Osteocyte (in vitro differentiated cells): ENCODE measurements around the gene MBD1. TPM values are rescaled to one million over a fixed set of nuclear protein-coding genes. Genes with fewer than 3 reads are reported as not detected.
A peak's percentile ranks its signal among the peaks of the same experiment; 100 is the strongest.

Experiments
- DNase-seq: peaks from one replicate; pipeline ENCODE4 v3.0.0; 2021; ENCODE audit warnings: mixed read lengths; ENCODE audit not compliant: unreplicated experiment; ENCODE audit errors: extremely low spot score
- H3K27ac Mint-ChIP-seq: one replicate; pipeline ENCODE4 v1.8.0; 2021; ENCODE audit warnings: mild to moderate bottlenecking, mixed read lengths; ENCODE audit not compliant: unreplicated experiment
- H3K27me3 Mint-ChIP-seq: one replicate; pipeline ENCODE4 v1.8.0; 2021; ENCODE audit warnings: mixed read lengths; ENCODE audit not compliant: unreplicated experiment
- H3K36me3 Mint-ChIP-seq: one replicate; pipeline ENCODE4 v1.8.0; 2021; ENCODE audit warnings: mixed read lengths; ENCODE audit not compliant: unreplicated experiment
- H3K4me1 Mint-ChIP-seq: one replicate; pipeline ENCODE4 v1.8.0; 2021; ENCODE audit warnings: mixed read lengths; ENCODE audit not compliant: unreplicated experiment
- H3K4me3 Mint-ChIP-seq: one replicate; pipeline ENCODE4 v1.8.0; 2021; ENCODE audit warnings: mild to moderate bottlenecking, moderate library complexity, mixed read lengths; ENCODE audit not compliant: unreplicated experiment
- H3K9me3 Mint-ChIP-seq: one replicate; pipeline ENCODE4 v1.8.0; 2021; ENCODE audit warnings: mixed read lengths; ENCODE audit not compliant: unreplicated experiment
- CTCF ChIP-seq: fragments of 200-600 bp; sonication (generic); IDR thresholded peaks from 2 replicates; pipeline ENCODE4 v1.5.0; 2021; ENCODE audit warnings: antibody characterized with exemption, mild to moderate bottlenecking, moderate library complexity
- total RNA-seq: library from RNA; stranded (reverse); gene quantifications from 2 replicates; pipeline ENCODE4 v1.2.1, GENCODE V29; 2021

The MBD1 gene
- total RNA-seq, 1 donor from 2014 or later, result 69.9 TPM

DNA sequence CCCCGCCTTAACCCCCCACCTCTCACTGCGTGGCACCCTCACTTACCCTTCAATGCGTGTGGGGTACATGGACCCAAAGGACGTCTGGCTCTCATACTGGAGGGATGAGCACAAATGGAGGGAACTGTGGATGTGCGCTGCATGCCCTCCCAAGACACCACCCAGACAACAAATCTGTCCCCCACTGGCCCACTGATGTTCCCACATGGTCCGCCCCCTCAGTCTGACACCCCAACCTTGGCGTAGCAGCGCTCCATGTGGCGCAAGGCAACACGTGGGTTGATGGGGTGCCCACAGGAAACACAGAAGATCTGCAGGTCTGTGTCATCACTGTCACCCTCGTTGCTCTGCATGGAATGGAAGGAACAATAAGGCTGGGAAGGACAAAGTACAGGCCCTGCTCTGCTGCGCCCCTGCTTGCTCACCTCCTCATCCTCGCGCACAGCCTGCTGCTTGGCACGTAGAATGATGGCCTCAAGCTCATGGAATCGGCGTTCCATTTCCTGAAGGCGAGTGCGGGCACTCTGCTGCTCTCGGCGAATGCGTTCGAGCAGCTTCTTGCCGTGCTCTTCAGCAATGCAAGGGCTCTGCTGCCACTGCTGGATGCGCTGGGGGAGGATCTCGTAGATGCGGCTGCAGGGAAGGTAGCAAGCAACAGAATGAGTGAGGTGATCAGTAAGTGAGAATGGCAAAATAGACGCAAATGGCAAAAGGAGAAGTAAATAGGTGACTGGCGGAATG is 2.3 kb upstream of the MBD1 start:
- Mint-ChIP-seq H3K27me3 (no peaks in the 10 kb centered on the region), H3K27ac (no peak overlapping the region), H3K9me3 (no peaks in the 10 kb centered on the region), H3K36me3 (peaks cover 22% of the 10 kb centered on the region), H3K4me3 (peak overlapping the region; percentile 48), H3K4me1 (peaks cover 42% of the 10 kb centered on the region)
- no peak for TF ChIP-seq CTCF
- DNase-seq, result no peak

DNA sequence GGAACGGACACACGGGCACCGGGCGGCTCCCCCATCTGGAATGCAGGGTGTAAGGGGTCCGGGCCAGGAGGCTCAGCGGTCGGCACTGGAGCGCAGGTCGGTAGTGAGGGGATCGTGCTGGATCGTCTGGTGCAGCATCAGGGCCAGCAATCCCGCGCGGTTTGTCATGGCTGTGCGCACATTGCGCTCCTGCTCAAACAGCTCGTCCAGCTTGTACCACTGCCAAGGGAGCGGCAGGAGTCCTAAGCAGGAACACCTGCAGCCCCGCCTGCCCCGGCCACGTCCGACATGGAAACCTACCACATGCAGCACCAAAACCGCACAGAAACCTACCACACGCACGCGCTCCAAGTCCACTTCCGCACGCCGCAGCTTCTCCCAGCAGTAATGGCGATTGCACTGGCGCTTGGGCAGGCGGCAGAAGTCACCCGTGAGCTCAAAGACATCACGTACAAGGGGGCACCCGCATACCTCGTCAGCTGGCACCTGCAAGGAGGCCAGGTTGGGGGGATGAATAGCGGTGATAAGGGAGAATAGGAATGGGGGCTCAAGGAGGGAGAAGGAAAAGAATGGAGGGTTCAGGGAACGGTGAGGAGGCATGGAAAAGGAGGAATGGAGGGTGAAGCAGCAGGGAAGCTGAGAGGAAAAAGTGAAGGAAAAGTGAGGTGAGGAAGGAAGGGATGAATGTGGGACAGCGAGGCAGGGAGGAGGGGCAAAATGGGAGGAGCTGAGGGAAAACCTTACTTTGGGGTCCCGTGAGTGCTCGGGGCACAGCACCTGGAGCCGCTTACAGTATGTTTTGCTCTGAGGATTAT is 1.4 kb upstream of the MBD1 start:
- DNase-seq, result no peak
- H3K27me3 Mint-ChIP-seq, result no peaks in the 10 kb centered on the region
- peak overlapping the region; percentile 94 for H3K27ac Mint-ChIP-seq
- peaks cover 23% of the 10 kb centered on the region for H3K36me3 Mint-ChIP-seq
- H3K4me3 Mint-ChIP-seq, result peak overlapping the region; percentile 95
- H3K9me3 Mint-ChIP-seq, result no peaks in the 10 kb centered on the region
- H3K4me1 Mint-ChIP-seq, result peaks cover 42% of the 10 kb centered on the region
- no peak for TF ChIP-seq CTCF

GRCh38 chr18:50281972-50282520 is 723 bp upstream of the MBD1 start:
- Mint-ChIP-seq H3K9me3 (no peaks in the 10 kb centered on the region), H3K4me3 (peak overlapping the region; percentile 95), H3K27me3 (no peaks in the 10 kb centered on the region), H3K27ac (peak overlapping the region; percentile 94), H3K36me3 (peaks cover 23% of the 10 kb centered on the region), H3K4me1 (peaks cover 39% of the 10 kb centered on the region)
- DNase-seq, result no peak
- no peak for TF ChIP-seq CTCF

- Mint-ChIP-seq H3K36me3 (peaks cover 36% of the 10 kb centered on the region), H3K9me3 (no peaks in the 10 kb centered on the region), H3K4me3 (peak overlapping the region; percentile 95), H3K27ac (peak overlapping the region; percentile 94), H3K4me1 (peaks cover 28% of the 10 kb centered on the region), H3K27me3 (no peaks in the 10 kb centered on the region)
- no peak for TF ChIP-seq CTCF
- DNase-seq, result no peak
These were observed 522 bp downstream of the MBD1 start for GRCh38 chr18:50280707-50281294.
